ENCODE results near the gene KDM1B.
"Not testable (repeated sequence)": the region's sequence is repeated elsewhere in the genome, so short reads cannot be mapped to it uniquely, and the experiment has no call there.

Gene KDM1B

GRCh38 chr6:18155150-18155863 is at the start of gene KDM1B:
KDM1B (plus strand) TSS chr6:18155422; CDS start chr6:18159896, 4,474 bp downstream.
- DNase-seq: peak; percentile 97 to 98

GRCh38 chr6:18107061-18107460 is 48.2 kb upstream of the KDM1B start:
- DNase-seq: no peak

GRCh38 chr6:18110162-18110561 is 45.1 kb upstream of the KDM1B start:
- no peak for DNase-seq

GRCh38 chr6:18115356-18115755 is 39.9 kb upstream of the KDM1B start:
- no peak for DNase-seq

DNA sequence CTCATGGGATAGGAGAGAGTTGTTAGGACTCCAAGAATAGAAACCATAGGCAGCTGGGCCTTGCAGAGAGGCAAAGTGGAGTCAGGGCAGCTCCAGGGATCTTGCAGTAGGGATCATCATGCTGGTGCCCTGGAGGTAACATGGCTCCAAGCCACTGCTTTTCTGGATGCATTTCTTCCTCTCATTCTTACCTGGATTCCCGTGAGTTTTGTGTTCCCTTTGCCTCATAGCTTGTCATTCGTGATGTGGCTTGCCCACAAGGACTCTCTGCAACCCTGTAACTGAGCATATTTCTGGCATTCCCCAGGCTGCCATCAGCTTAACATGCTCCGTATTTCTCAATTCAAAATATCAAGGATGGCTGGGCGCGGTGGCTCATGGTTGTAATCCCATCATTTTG is 38.1 kb upstream of the KDM1B start:
- DNase-seq: no peak

GRCh38 chr6:18118330-18118729 is 36.9 kb upstream of the KDM1B start:
- DNase-seq: no peak

GRCh38 chr6:18119236-18119635 is 36.0 kb upstream of the KDM1B start:
- DNase-seq: no peak

DNA sequence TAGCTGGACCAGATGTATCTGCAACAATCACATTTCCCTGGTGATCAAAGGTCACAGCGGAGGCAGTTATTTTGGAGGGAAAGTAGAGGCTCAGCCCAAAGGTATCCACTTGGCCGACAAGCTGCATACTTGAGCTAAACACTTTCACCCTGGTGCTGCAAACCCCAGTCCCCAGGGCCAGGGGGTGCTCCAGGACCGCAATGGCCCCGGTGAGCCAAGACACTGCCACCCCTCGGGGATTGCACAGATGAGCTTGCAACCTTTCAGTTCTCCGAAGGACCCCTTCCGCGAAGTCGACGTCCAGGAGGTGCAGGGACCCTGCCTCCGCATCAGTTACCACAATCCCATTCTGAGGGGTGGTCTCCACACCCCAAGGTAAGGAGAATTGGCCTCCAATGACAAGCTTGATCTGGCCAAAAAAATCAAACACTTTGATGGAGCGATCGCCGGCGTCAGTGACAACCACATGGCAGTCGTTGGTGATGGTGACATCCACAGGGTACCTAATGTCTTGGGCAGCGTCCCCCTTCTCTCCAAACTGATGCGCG is 33.6 kb upstream of the KDM1B start:
- DNase-seq: no peak

DNA sequence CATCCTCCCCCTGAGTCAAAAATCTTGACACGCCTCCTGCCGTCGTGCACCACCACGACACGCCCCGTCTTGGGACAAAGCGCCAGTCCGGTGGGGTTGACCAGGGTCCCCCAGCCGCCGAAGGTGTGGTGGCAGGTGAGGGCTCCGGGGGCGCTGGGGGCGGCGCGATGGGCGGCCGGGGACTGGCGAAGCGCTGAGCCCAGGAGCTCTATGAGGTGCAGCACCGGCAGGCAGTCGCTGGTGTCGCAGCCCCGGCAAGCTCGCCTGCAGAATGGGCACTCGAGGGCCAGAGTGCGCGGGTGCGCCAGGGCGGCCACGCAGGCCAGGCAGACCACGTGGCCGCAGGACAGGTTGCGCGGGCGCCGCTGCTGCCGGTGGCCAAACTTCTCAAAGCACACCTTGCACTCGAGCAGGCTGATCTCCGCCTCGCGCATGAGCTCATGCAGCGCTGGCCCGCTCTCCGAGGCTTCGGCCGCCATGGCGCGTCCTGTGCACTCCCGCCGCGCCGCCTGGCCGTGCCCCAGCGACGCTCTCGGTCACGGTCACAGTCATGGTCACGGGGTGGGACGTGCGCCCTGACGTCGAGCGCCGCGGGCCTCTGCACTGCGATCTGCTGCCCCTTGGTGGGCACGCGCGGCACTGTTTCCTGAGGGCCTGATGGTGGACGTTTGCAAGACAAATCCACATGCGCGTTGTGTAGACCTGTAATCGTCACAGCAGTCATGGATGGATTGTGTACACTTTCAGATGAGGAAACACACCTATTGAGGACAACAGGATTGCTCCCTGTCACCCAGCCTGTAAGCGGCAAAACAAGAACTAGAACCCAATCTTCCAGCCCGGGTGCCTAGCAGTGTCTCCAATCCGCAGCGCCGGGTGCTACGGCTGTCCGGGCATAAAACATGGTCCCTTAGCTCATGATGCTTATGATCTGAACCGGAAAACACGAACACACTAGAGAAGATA is 32.8 kb upstream of the KDM1B start, which contains the start of gene NHLRC1:
NHLRC1 (minus strand) TSS at position 550 of the 966 bp plus-strand sequence; CDS start at position 479, 71 bp downstream.
- DNase-seq: peak; percentile 78 to 83

GRCh38 chr6:18126121-18126520 is 29.1 kb upstream of the KDM1B start:
- no peak for DNase-seq

- DNase-seq: no peak
Observed at GRCh38 chr6:18132346-18132745, 22.9 kb upstream of the KDM1B start.

GRCh38 chr6:18135171-18135570 is 20.1 kb upstream of the KDM1B start:
- no peak for DNase-seq

GRCh38 chr6:18136260-18136659 is 19.0 kb upstream of the KDM1B start:
- DNase-seq: no peak

- no peak for DNase-seq
Observed at GRCh38 chr6:18138906-18139305, 16.3 kb upstream of the KDM1B start.

GRCh38 chr6:18139935-18140621 is 15.1 kb upstream of the KDM1B start:
- no peak for DNase-seq

- no peak for DNase-seq
Observed at GRCh38 chr6:18141805-18142590, 13.2 kb upstream of the KDM1B start.

DNA sequence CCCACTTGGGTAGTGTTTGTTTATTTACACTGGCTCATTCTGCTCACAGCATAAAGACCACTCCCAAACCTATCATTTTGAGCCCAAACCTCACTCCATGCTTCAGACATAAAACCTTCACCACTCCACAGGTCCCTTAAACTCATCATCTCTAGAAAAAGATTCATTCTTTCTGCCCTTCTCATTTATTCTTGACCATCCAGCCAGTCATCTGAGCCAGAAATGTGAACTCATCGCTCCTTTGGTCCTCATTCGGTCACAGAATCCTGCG is 12.7 kb upstream of the KDM1B start:
- DNase-seq: no peak

GRCh38 chr6:18147160-18147559 is 8.1 kb upstream of the KDM1B start:
- no peak for DNase-seq

- no peak for DNase-seq
Observed at GRCh38 chr6:18147616-18148015, 7.6 kb upstream of the KDM1B start.

GRCh38 chr6:18148304-18149025 is 6.8 kb upstream of the KDM1B start:
- DNase-seq: no peak

DNA sequence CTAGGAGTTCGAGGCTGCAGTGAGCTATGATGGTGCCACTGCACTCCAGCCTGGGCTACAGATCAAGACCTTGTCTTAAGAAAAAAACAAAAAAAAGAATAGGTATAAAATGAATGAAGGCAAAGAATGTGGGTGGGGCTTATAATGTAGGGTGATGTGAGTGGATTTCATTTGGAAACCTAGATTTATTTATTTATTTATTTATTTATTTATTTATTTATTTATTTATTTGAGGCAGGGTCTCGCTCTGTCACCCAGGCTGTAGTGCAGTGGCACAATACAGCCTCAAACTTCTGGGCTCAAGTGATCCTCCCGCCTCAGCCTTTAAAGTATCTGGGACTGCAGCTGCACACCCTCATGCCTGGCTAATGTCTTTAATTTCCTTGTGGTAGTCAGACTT is 3.8 kb upstream of the KDM1B start:
- DNase-seq: not testable (repeated sequence)

DNA sequence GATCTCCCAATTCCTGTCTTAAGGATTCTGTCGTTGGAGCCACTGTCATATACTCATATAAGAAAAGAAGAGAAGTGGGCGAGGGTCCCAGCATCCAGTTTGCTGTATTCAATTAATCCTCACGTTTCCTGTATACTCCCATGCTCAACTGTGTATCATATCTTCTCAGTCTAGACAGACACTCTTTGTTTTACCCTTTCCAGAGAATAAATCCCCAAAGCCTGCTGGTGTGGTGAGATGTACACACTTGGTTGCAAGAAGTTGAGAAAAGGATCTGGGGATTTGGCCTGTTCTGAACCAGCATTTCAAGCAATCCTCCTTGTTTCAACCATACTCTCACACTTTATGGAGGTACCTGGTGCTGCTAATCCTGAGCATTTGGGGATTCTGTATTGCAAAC is 3.4 kb upstream of the KDM1B start:
- DNase-seq: no peak
